ENCODE results near the gene GPC5.

DNA sequence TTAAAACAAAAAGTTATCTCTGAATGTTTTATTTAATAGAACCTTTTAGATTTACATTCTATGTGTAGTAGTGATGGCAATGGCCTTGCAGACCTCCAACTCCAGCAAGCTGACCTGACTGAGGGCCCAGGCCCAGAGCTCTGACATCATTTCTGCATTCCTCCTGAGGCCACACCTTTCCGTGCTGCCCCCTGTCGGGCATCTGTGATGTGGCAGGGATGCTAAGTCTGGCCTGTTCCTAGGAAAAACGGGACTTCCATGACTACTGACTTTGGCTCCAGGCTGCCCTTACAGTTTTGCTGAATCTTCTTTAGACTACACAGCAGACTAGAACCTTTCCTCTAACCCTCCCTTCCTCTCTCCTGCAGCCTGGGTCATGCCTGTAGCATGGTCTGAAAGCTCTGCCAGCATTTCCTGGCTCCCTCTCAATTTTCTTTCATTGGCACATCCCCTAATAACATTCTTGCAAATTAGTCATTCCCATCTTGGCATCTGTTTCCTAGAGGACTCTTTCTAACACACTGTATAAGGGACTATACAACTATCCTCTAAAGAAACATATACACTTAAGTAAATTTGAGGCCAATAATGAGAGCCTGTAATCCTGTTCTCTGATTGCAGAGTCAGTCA, 249.1 kb downstream of the GPC5 start:
- TF ChIP-seq, protein P1, sequence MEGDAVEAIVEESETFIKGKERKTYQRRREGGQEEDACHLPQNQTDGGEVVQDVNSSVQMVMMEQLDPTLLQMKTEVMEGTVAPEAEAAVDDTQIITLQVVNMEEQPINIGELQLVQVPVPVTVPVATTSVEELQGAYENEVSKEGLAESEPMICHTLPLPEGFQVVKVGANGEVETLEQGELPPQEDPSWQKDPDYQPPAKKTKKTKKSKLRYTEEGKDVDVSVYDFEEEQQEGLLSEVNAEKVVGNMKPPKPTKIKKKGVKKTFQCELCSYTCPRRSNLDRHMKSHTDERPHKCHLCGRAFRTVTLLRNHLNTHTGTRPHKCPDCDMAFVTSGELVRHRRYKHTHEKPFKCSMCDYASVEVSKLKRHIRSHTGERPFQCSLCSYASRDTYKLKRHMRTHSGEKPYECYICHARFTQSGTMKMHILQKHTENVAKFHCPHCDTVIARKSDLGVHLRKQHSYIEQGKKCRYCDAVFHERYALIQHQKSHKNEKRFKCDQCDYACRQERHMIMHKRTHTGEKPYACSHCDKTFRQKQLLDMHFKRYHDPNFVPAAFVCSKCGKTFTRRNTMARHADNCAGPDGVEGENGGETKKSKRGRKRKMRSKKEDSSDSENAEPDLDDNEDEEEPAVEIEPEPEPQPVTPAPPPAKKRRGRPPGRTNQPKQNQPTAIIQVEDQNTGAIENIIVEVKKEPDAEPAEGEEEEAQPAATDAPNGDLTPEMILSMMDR (IDR thresholded peaks at IDR 0.05; ENCODE audit: insufficient read depth, low read length, poor library complexity, severe bottlenecking), result peak; percentile 42
- no peak for TF ChIP-seq EZH2phosphoT487 (conservative IDR thresholded peaks at IDR 0.05; ENCODE audit: low read length)

Measured in SU-DHL-6 (cell line).